Measurements from ENCODE around the gene MESP2.

The MESP2 gene

GRCh38 chr15:89802986-89803824 lies 27.1 kb downstream of the MESP2 start:
- no peak for DNase-seq

DNA sequence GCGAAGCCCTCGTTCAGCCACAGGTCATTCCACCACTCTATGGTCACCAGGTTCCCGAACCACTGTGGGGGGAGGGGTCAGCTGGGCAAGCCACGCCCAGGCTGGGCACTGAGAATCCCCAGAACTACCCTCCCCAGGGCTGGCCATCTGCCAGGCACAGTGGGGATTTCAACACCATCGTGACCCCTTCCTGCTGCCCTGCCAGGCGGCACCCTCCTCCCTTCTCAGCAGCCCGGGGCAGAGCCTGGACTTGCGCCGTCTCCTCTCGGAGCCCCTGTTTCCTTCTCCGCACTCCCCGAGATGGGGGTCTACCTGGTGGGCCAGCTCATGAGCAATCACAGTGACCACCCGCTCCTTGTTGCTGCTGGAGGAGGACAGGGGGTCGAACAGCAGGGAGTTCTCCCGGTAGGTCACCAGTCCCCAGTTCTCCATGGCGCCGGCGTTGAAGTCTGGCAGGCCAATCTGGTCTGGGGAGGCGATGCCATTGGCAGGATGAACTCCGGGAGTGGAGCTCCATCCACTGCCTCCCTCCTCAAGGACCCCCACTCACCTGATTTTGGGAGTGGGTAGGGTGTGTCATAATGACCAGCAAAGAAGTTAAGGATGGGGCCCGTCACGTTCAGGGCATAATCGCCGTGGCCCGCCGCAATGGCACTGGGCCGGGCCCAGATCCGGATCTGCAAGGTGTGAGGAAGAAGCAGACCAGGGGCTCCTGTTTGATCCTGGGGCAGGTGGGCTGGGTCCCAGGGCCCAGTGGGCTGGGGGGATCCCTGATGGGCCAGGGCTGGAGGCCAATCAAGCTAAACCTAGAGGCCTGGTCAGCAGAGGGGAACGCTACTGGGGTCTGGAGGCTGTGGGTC lies 28.0 kb downstream of the MESP2 start:
- no peak for DNase-seq

DNA sequence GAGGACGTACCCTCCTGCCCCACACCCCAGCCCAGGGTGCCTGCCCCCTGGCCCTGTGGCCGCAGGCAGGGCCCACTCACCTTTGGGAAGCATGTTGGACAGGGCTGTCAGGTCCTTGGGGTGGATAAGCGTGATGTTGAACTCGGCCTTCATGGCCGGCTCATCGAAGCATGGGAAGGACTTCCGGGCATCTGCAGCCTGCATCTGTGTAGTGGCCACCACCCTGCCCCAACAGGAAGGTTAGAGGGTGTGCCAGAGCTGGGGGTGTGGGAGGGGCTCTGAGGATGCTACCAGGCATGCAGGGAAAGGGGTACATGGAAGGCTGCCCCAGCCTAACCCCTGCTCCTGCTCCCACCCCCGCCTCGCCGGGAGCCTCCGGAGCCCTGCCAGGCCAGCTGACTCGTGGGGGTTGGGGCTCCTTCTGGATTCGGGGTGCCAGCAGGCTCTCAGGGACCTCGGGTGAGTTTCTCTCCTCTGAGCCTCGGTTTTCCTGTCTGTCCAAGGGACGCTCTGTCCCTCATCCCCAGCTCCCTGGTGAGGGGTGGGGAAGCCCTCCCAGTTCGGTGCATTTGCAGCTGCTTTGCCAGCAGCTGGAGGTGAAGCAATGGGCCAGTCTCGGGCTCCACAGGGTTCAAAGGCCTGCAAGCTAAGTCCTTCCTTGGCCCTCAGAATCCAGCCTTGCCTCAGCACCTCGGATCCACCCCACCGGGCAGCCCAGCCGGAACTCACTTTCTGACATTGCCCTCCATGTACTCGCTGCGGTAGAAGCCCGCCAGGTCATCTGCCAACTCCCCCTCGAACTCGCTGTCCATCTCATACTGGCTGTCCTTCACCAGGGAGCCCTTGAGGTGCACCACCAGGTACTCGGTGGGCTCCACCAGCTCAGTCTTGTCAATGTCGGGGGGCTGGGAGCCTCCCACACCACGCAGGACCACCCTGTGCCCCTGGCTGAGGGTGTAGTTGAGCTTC lies 29.4 kb downstream of the MESP2 start:
- DNase-seq = no peak

GRCh38 chr15:89806210-89806558 lies 30.1 kb downstream of the MESP2 start:
- no peak for DNase-seq

DNA sequence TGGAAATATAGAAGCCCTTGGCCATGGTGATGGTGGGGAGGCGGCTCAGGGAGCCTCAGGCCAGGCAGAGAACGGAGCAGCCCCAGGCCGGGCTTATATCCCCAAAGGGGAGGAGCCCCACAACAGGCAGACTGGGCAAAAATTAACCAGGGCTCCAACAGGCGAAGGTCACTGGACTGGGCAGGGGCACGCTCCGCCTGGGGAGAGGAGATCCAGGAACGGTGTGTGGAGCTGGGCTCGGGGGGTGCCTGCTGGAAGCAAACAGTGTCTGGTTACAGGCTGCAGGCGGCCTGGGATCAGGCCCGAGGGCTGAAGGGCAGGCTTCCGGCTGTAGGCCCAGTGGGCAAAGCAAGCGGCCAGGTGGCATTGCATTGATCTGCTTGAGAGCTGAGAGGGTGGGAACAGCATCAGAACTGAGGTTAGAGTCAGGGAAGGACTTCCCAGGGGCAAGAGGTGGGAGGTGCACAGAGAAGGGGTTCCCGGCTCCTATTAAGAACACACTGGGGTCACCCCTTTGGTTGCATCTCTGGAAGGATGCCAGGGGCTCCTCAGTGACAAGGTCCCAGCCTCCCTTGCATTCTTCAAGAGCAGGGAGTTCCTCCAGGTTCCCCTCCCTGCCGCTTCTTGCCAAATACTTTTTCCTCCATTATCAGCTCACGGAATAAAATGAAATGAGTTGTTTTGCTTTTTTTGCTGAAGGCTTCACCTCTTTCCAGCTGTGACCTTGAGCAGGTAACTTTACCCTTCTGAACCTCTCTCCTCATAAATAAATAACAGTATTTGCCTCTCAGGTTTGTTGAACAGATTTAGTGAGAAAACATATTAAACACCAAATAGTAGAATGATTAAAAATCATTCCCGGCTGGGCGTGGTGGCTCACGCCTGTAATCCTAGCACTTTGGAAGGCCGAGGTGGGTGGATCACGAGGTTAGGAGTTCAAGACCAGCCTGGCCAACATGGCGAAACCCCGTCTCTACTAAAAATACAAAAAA lies 30.7 kb downstream of the MESP2 start:
- no peak for DNase-seq

- DNase-seq = no peak
Measured at GRCh38 chr15:89807689-89808088, 31.6 kb downstream of the MESP2 start.

DNA sequence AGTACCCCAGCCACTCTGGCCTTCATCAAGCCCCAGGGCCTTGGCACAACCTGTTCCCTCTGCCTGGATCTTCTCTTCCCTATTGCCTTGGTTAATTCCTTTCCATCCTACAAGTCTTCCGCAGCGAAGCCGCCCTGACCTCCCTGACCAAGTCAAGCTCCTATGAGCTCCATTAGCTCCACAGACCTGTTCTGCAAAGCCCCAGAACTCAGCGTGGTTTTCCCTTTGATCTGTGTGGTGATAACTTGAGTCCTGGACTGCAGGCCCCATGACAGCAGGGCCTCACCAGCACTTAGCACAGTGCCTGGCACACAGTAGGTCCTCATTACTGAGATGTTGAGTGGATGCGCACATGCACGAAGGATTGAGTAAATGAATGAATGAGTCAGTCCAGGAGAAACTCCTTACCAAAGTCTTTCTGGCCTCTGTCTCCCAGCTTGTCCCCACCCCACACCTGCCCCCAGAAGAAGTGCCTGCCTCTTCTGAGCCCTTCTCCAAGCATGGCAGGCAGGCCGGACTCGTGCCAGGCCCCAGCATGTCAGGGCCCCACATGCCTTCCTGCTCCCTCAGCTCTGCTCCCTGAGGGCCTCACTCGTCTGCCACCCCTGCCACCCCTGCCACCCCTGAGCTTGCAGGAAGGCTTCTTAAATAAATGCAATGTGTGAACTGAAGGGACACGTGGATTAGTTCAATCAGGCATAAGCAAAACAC lies 32.2 kb downstream of the MESP2 start:
- DNase-seq = no peak

GRCh38 chr15:89809093-89809786 lies 33.1 kb downstream of the MESP2 start:
- DNase-seq = no peak

GRCh38 chr15:89809787-89810148 lies 33.6 kb downstream of the MESP2 start:
- DNase-seq = no peak

- DNase-seq = no peak
Measured at GRCh38 chr15:89810837-89811236, 34.7 kb downstream of the MESP2 start.

DNA sequence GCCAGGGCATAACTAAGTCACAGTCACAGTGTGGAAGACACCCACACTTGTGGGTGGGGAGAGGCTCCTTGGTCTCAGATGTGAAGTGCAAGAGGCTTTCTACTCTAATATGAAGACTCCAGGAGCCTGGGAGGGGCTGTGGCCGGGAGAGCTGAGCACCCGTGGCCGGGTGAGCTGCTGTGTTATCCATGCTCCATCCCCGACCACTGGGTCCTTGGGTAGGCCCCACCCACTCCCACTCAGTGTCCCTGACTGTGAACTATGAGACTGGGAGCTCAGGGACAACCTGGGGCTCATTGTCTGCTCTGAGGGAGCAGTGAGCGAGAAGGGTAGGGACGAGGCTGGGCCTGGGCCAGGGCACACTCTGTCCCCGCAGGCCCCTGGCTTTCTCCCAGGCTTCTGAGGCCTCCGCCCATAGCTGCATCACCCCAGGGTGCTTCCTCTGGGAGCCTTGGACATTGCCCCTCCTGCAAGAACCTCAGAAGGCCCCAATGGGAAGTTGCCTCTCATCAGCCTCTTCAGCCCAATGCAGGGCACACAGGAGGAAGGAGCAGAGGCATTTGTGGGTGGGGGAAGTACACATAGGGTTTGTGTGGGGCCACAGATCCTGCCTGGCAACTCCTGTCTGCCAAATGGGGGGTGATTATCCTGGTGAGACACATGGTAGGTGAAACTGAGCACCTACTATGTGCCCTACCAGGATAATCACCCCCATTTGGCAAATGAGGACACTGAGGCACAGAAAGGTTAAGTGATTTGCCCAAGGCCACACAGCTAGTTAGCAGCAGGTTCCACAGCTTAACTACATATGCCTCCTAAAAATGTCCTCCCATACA lies 36.1 kb downstream of the MESP2 start:
- DNase-seq = no peak

- DNase-seq = no peak
Measured at GRCh38 chr15:89812847-89813320, 36.8 kb downstream of the MESP2 start.

- DNase-seq = no peak
Measured at GRCh38 chr15:89813381-89814111, 37.4 kb downstream of the MESP2 start.

GRCh38 chr15:89814112-89814742 lies 38.1 kb downstream of the MESP2 start:
- no peak for DNase-seq

GRCh38 chr15:89815769-89816168 lies 39.6 kb downstream of the MESP2 start:
- no peak for DNase-seq

GRCh38 chr15:89817701-89818280 lies 41.7 kb downstream of the MESP2 start:
- no peak for DNase-seq

GRCh38 chr15:89818287-89818686 lies 42.2 kb downstream of the MESP2 start:
- no peak for DNase-seq
